Stimulated activated CD8-positive, alpha-beta memory T cell treated with anti-CD3 and anti-CD28 coated beads, Interleukin-15, amount 100 ng/mL, for 24 hours (primary cell): ENCODE data around the gene RFTN2.
"Not testable (repeated sequence)": the region's sequence is repeated elsewhere in the genome, so short reads cannot be mapped to it uniquely, and the experiment has no call there.

Experiments used
- DNase-seq: peaks from one replicate; pipeline ENCODE4 v3.0.0-alpha.2; 2020; ENCODE audit warnings: low read depth

Gene RFTN2

GRCh38 chr2:197675246-197675645 lies at the start of gene RFTN2:
RFTN2 (minus strand) TSS chr2:197675587; CDS start chr2:197675458, 129 bp downstream.
- no peak for DNase-seq

DNA sequence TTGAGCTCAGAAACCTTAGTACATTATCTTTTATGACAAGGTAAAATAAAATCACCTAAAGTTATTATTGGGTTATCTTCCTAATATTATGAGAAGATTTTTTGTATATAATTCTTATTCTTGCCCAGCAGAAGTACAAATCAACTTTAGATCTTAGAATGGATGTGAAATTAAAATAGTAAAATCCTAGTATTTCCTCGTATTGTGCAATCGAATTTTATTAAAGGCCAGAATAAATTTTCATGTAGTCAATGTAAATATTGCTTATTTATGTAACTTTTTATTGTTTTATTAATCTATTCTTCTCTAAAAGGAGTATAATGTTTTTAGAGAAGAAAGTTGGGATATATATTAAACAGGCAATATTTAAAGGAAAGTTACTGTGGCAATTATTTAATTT lies 42.5 kb upstream of the RFTN2 start:
- DNase-seq: no peak

DNA sequence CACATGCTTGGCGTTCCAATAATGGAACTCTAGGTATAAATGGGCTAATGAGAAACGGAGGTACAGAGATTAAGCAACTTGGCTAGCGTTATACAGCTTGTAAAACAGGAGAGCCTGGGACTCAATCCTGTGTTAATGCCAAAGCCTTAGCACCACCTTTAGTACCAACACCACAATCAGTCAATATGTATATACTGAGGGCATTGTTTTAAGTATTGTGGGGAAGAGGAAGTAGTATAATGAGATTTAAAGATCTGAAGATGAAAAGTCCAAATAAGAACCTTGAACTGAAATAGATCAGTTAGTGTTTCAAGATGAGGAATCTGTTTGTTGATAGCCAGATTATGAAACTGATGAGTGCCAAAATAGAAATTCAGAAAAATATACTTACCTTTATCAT lies 37.9 kb upstream of the RFTN2 start:
- no peak for DNase-seq

GRCh38 chr2:197711578-197711977 lies 36.2 kb upstream of the RFTN2 start:
- no peak for DNase-seq

- DNase-seq: no peak
Measured at GRCh38 chr2:197710424-197711042, 35.1 kb upstream of the RFTN2 start.

DNA sequence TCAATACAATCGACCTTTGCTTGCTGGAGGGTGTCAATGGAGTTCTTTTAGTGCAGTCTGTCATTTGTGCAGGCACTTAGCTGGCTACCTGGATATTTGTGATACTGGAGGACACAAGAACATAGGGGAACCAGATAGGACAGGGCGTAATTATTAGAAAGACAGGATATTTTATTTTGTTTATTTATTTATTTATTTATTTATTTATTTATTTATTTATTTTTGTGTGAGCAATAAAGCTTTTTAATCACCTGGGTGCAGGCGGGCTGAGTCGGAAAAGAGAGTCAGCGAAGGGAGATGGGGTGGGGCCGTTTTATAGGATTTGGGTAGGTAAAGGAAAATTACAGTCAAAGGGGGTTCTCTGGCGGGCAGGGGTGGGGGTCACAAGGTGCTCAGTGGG lies 33.8 kb upstream of the RFTN2 start:
- DNase-seq: not testable (repeated sequence)

DNA sequence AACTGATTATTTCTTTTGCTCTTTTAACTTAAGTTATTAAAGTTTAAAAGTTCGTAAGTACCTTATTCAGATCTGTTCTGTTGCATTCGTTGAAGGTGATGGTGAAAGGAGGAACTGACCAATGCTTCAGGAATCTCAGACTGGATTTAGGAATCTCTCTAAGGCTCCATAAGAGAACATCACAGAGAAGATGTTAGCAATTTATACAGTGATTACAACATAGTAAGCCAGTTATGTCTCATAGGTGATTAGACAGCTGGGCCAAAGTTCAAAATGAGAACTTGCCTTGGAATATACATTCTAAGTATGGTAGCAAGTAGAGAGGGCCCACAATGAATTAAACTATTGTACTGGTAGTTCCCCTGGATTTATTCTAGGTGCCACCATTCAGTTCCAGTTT lies 32.9 kb upstream of the RFTN2 start:
- no peak for DNase-seq

DNA sequence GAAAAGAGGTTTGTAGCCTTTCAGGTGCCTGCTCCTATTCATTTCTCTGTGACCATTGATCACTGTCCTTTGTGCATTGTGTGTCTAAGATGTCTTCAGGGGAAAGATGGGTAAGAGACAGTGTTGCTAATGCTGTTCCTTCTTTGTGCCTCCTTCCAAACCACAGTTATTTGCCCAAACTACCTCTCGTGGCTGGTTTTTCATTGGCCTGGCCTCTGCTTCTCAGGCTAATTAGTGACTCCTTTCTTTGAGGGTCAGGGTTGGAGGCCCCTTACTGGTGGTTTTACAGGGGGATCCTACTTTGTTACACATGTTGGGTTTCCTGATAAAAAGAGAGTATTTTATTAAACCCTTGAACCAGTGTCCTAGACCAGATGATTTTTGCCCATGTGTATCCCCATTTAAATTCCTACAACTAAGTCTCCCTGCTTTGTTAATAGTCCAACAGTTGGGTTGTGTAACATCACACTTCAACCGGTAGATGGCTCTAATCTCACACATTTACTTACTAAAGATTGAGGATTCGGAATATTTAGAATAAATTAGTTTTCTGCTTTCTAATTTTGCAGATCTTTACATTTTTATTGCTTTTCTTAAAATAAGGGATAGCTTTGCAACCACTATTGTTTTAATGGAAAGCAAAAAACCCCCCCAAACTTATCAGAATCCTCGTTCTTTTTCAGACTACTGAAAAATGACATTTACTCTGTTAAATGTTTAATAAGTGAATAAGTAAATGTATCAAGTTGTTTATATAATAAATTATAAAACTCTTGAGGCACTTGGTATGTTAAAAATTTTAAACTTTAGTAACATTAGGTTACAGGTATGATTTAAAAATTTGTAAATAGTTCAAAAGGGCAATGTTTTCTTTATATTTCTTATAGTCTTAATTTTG lies 32.2 kb upstream of the RFTN2 start:
- no peak for DNase-seq

DNA sequence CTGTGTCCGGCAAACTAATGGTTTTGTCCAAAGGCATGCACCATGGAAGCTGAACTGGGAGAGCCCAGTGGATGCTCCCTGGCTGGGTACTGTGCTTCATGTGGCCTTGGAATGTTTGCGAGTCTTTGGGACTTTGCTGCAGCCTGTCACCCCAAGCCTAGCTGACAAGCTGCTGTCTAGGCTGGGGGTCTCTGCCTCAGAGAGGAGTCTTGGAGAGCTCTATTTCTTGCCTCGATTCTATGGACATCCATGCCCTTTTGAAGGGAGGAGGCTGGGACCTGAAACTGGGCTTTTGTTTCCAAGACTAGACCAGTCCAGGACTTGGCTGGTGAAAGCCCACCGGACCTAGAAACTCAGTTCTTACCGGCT lies 31.4 kb upstream of the RFTN2 start:
- DNase-seq: no peak

GRCh38 chr2:197705912-197706838 lies 30.8 kb upstream of the RFTN2 start:
- no peak for DNase-seq

DNA sequence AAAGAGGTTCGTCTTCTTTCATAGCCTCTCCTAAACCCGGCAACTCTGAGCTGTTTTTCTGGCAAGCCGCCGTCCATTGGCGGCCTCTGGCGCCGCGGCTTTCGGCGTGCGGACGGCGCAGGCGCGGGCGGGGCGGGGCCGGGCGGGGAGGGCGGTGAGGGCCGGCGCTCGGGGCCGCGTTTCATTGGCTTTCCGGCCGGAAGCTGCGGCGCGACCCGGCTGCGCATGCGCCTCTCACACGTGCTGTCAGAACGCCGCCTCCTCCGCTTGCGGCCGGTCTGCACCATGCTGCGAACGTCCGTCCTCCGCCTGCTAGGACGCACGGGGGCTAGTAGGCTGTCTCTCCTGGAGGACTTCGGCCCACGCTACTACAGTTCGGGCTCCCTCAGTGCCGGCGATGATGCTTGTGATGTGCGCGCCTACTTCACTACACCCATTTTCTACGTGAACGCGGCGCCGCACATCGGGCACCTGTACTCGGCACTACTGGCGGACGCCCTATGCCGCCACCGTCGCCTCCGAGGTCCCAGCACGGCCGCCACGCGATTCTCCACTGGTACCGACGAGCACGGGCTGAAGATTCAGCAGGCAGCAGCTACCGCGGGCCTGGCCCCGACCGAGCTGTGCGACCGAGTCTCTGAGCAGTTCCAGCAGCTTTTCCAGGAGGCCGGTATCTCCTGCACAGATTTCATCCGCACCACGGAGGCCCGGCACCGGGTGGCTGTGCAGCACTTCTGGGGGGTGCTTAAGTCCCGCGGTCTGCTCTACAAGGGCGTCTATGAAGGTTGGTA lies 29.9 kb upstream of the RFTN2 start, which contains the start of gene MARS2:
Gene MARS2, plus strand, starts transcription at position 249 of the 791 bp plus-strand sequence. Its CDS starts 37 bp downstream, at position 286.
- DNase-seq: peak; percentile 93

- no peak for DNase-seq
Measured at GRCh38 chr2:197704434-197705120, 29.2 kb upstream of the RFTN2 start.

GRCh38 chr2:197700960-197701359 lies 25.6 kb upstream of the RFTN2 start:
- no peak for DNase-seq

DNA sequence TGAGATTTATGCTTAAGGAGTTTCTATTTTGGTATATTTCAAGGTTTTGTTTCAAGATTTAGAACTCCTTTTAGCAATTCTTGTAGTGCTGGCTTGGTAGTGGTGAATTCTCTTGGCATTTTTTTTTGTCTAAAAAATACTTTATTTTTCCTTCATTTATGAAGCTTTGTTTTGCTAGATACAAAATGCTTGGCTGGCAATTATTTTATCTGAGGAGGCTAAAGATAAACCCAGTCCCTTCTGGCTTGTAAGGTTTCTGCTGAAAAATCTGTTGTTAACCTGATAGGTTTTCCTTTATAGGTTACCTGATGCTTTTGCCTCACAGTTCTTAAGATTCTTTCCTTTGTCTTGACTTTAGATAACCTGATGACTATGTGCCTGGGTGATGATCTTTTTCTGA lies 24.3 kb upstream of the RFTN2 start:
- DNase-seq: not testable (repeated sequence)

- not testable (repeated sequence) for DNase-seq
Measured at GRCh38 chr2:197696571-197696970, 21.2 kb upstream of the RFTN2 start.

GRCh38 chr2:197695971-197696370 lies 20.6 kb upstream of the RFTN2 start:
- not testable (repeated sequence) for DNase-seq

DNA sequence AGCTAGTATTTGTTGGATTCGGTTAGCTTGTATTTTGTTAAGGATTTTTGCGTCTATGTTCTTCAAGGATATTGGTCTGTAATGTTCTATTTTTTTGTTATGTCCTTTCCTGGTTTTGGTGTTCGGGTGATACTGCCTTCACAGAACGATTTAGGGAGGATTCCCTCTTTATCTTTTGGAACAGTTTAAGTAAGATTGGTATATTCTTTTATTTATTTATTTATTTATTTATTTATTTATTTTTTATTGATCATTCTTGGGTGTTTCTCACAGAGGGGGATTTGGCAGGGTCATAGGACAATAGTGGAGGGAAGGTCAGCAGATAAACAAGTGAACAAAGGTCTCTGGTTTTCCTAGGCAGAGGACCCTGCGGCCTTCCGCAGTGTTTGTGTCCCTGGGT lies 19.8 kb upstream of the RFTN2 start:
- DNase-seq: not testable (repeated sequence)

GRCh38 chr2:197677483-197677882 lies 2.1 kb upstream of the RFTN2 start:
- no peak for DNase-seq

GRCh38 chr2:197677056-197677455 lies 1.7 kb upstream of the RFTN2 start:
- no peak for DNase-seq

DNA sequence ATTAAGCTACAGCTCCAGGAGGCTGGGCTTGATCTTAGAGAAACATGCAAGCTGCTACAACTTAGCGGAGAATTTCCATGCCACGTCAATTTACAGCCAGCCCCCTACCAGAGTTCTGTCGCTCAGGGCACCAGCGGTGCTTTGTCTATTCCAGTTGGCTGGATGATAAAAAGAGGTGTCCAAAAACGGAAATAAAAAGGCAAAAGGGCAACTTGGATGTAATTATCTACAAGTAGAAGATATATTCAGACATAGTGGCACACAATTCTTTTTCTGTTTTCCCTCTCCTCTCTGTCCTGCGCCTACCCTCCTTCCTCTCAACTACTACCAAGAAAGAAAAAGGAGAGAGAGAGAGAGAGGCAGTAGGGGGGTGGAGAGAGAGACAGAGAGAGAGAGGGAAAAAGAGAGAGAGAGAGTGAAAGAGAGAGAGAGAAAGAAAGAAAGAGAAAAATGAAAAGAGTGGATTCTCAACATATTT lies 363 bp upstream of the RFTN2 start:
- no peak for DNase-seq

GRCh38 chr2:197674591-197674990 lies 796 bp downstream of the RFTN2 start:
- no peak for DNase-seq
